Measurements from ENCODE around the gene HS3ST3A1. TPM values are rescaled to one million over a fixed set of nuclear protein-coding genes. Genes with fewer than 3 reads are reported as not detected.

HS3ST3A1 gene
- total and polyA plus RNA-seq, 2 of the 8 experiments (the other 6 are each of a cell fraction or from before 2014, with no cell fraction given) = 5.4 to 5.7 TPM

DNA sequence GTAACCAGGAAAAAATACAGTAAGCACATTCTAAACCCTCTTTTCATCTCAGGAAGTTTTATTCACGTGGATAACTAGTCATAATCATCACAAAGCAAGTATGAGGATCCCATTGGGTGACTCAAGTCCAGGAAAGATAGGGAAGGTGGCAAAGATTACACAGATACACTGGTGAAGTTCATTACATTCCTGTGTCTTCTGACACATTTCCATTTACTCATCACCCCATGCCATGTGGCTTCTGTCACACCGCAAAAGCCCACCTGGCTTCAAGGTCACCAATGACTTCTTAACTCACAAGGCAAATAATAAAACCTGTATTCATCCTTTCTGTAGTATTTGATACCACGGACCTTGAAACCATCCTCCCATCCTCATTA lies 17.0 kb downstream of the HS3ST3A1 start:
- FAIRE-seq (no peak), DNase-seq (ENCODE audit: low read depth in 1 of 2, low spot score in 2 of 2) (no peak)
- Histone ChIP-seq H3K27me3 (replicated peaks in 1 of 4; ENCODE audit: control insufficient read depth in 3 of 4, extremely low read depth in 1 of 4, insufficient read depth in 3 of 4, low read length in 3 of 4) (no peaks in the 10 kb centered on the region), H4K91ac (replicated peaks; ENCODE audit: insufficient read length, low read length) (no peak overlapping the region), H3K23me2 (ENCODE audit: low read depth, low read length) (no peaks in the 10 kb centered on the region), H3K4me2 (ENCODE audit: insufficient read depth in 1 of 2, low read depth in 2 of 2, low read length in 2 of 2) (no peak overlapping the region), H4K20me1 (replicated peaks in 1 of 2; ENCODE audit: control insufficient read depth in 1 of 2, insufficient read depth in 2 of 2, low read length in 2 of 2) (no peaks in the 10 kb centered on the region), H3K4me3 (ENCODE audit: extremely low read depth in 1 of 4, insufficient read depth in 2 of 4, low read depth in 3 of 4, low read length in 4 of 4) (no peak overlapping the region), H4K8ac (ENCODE audit: extremely low read depth, insufficient read depth, low read length) (no peak overlapping the region), H3K23ac (ENCODE audit: insufficient read length) (no peak overlapping the region), H2BK12ac (ENCODE audit: low read depth, low read length) (0 out of 2 replicates have a peak overlapping the region, but pooled peaks have one; percentile 11), H4K5ac (ENCODE audit: insufficient read length, low read depth, low read length) (no peak overlapping the region), H3K56ac (replicated peaks; ENCODE audit: insufficient read length, low read depth, low read length) (no peak overlapping the region), H2BK5ac (ENCODE audit: low read depth, low read length) (no peak overlapping the region), H3K79me1 (ENCODE audit: low read depth, low read length) (no peaks in the 10 kb centered on the region; the same call in 1 of the 2 replicates), H2BK15ac (ENCODE audit: low read length) (no peak overlapping the region), H2BK120ac (replicated peaks; ENCODE audit: low read depth, low read length) (no peak overlapping the region), H3K9ac (replicated peaks in 1 of 4; ENCODE audit: extremely low read depth in 1 of 4, low read depth in 3 of 4, low read length in 3 of 4) (no peak overlapping the region), H3K9me3 (ENCODE audit: insufficient read depth in 2 of 2, low read depth in 1 of 2, low read length in 1 of 2) (no peaks in the 10 kb centered on the region), H2AK5ac (ENCODE audit: low read depth, low read length) (no peak overlapping the region), H3K79me2 (ENCODE audit: control insufficient read depth in 1 of 2, insufficient read depth in 2 of 2, low read length in 2 of 2) (0 out of 4 replicates have a peak, but pooled peaks cover 0 to 4% of the 10 kb centered on the region in 2 experiments), H3K4me1 (replicated peaks in 1 of 4; ENCODE audit: control insufficient read depth in 3 of 4, insufficient read depth in 4 of 4, low read length in 3 of 4) (no peaks in the 10 kb centered on the region), H2AFZ (ENCODE audit: low read length) (no peak overlapping the region), H3K27ac (ENCODE audit: low read depth, low read length) (no peak overlapping the region), H3K18ac (ENCODE audit: extremely low read depth, low read length) (no peak overlapping the region), H3K4ac (replicated peaks; ENCODE audit: insufficient read length, low read depth, low read length) (no peak overlapping the region), H2BK20ac (ENCODE audit: low read length) (no peak overlapping the region), H3K36me3 (ENCODE audit: control insufficient read depth in 2 of 4, insufficient read depth in 4 of 4, low read length in 3 of 4) (no peaks in the 10 kb centered on the region), H3K14ac (ENCODE audit: insufficient read length) (no peak overlapping the region)
- ChIA-PET POLR2A (ENCODE audit: partially characterized antibody) (no interaction called here), CTCF (ENCODE audit: partially characterized antibody) (interaction anchor here (0.7 to 1.1 kb wide), 2 partner anchors 9 to 13 kb away, joined by 3 read pairs; no protein-coding TSS in a partner anchor)
- WGBS, 2 experiments (ENCODE audit: extremely low coverage in 1 of 2, insufficient coverage in 1 of 2, insufficient read length in 1 of 2, insufficient replicate concordance in 2 of 2, low coverage in 1 of 2, low lambda C conversion rate in 2 of 2, missing lambda C conversion rate in 1 of 2) = 88% methylated on average over 3 of the region's 3 CpGs; no CpG with 5 or more reads in 1 of the 2 experiments
- TF ChIP-seq RAD21 (IDR thresholded peaks at IDR 0.05 in 1 of 2, conservative IDR thresholded peaks at IDR 0.05 in 1 of 2; ENCODE audit: low read depth in 2 of 2, low read length in 2 of 2) = no peak
- no peak for TF ChIP-seq HDAC2 (IDR thresholded peaks at IDR 0.05; ENCODE audit: borderline replicate concordance in 1 of 2, low read depth in 2 of 2, low read length in 2 of 2)
- no peak for TF ChIP-seq CREB1 (IDR thresholded peaks at IDR 0.05)
